Suprapubic skin (tissue), 3 donors: ENCODE measurements around the gene YLPM1.

Experiments used
- CTCF ChIP-seq, 2 donors: fragments of 200-600 bp in 1 of 2; fragments of 450-650 bp in 1 of 2; sonication (generic) in 1 of 2; IDR thresholded peaks; one replicate each; pipeline ENCODE4 v1.5.1; 2016 to 2019; ENCODE audit warnings: antibody characterized with exemption in 2 of 2, mild to moderate bottlenecking in 1 of 2, moderate library complexity in 1 of 2
- POLR2A ChIP-seq, 2 donors: fragments of 450-650 bp; IDR thresholded peaks; one replicate each; pipeline ENCODE4 v1.6.1; 2017; ENCODE audit warnings: antibody characterized with exemption in 2 of 2, mild to moderate bottlenecking in 2 of 2, moderate library complexity in 2 of 2

GRCh38 chr14:74865156-74865555 is 102.0 kb downstream of the YLPM1 start:
- no peak for TF ChIP-seq CTCF (IDR thresholded peaks at IDR 0.05)
- no peak for TF ChIP-seq POLR2A (IDR thresholded peaks at IDR 0.05)
